HL-60 (cell line): ENCODE results near the gene ATF3.

ENCODE experiments used
- POLR2AphosphoS5 ChIP-seq: IDR thresholded peaks from 2 replicates; pipeline ENCODE4 v1.6.1; 2012; ENCODE audit warnings: low read depth
- REST ChIP-seq: IDR thresholded peaks from 2 replicates; pipeline ENCODE4 v1.6.1; 2012; ENCODE audit warnings: low read depth; ENCODE audit not compliant: insufficient replicate concordance
- SPI1 ChIP-seq: IDR thresholded peaks from 2 replicates; pipeline ENCODE4 v1.6.1; 2012; ENCODE audit warnings: low read depth, mild to moderate bottlenecking, borderline replicate concordance
- TF ChIP-seq, protein P1 (sequence below): IDR thresholded peaks from one replicate; pipeline ENCODE4 v1.5.1; 2011; ENCODE audit warnings: low read length, control low read depth, inconsistent platforms; ENCODE audit not compliant: insufficient read depth

GRCh38 chr1:212575333-212575732 lies 33.2 kb upstream of the ATF3 start:
- TF ChIP-seq, protein P1, sequence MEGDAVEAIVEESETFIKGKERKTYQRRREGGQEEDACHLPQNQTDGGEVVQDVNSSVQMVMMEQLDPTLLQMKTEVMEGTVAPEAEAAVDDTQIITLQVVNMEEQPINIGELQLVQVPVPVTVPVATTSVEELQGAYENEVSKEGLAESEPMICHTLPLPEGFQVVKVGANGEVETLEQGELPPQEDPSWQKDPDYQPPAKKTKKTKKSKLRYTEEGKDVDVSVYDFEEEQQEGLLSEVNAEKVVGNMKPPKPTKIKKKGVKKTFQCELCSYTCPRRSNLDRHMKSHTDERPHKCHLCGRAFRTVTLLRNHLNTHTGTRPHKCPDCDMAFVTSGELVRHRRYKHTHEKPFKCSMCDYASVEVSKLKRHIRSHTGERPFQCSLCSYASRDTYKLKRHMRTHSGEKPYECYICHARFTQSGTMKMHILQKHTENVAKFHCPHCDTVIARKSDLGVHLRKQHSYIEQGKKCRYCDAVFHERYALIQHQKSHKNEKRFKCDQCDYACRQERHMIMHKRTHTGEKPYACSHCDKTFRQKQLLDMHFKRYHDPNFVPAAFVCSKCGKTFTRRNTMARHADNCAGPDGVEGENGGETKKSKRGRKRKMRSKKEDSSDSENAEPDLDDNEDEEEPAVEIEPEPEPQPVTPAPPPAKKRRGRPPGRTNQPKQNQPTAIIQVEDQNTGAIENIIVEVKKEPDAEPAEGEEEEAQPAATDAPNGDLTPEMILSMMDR, result no peak
- TF ChIP-seq POLR2AphosphoS5 (no peak), REST (no peak), SPI1 (no peak)
